IPS-15b (cell line): ENCODE measurements around the gene WNT3A.

Experiments used
- H3K27me3 ChIP-seq: one replicate; pipeline ENCODE4 v1.6.1; 2013; ENCODE audit warnings: low read length; ENCODE audit not compliant: control insufficient read depth, insufficient read depth
- H3K36me3 ChIP-seq: one replicate; pipeline ENCODE4 v1.6.1; 2013; ENCODE audit warnings: low read length; ENCODE audit not compliant: control insufficient read depth, insufficient read depth
- H3K4me1 ChIP-seq: one replicate; pipeline ENCODE4 v1.6.1; 2013; ENCODE audit warnings: mild to moderate bottlenecking, low read length; ENCODE audit not compliant: control insufficient read depth, insufficient read depth
- H3K4me3 ChIP-seq: one replicate; pipeline ENCODE4 v1.5.1; 2013; ENCODE audit warnings: low read depth, low read length
- H3K9ac ChIP-seq: one replicate; pipeline ENCODE4 v1.6.1; 2013; ENCODE audit warnings: low read depth, mild to moderate bottlenecking, low read length
- H3K9me3 ChIP-seq: one replicate; pipeline ENCODE4 v1.6.1; 2013; ENCODE audit warnings: mild to moderate bottlenecking, low read length; ENCODE audit not compliant: control insufficient read depth, insufficient read depth

The WNT3A gene

DNA sequence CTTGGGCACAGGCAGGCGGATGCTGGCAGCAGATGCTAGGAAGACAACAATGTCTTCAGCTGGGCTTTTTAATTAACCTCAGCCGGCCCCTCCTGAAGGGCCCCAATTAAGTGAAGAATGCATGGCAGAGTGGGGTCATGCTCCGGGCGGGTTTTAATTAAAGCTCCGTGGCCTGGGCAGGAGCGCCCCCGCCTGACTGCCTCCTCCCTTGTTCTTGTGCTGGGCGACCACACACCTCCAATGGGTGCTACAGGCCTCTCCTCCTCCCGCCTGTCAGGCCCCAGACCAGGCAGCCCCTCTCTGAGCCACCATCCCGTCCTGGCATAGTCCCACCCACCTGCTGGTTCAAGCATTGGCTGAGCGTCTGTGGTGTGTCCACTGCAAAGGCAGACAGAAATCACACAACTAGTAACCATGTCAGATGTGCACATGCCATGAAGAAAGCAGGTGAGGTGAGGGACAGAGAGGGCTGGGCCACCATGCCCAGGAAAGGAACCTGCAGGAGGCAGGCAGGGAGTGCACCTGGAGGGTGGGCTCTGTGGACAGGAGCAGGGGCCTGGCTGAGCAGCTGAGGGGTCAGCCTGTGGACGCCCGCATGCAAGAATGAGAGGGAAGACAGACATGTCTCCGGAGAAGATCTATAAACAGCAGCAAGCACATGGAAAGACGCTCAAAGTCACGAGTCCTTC is 67.2 kb downstream of the WNT3A start:
- Histone ChIP-seq H3K9ac (no peak overlapping the region), H3K9me3 (no peaks in the 10 kb centered on the region), H3K27me3 (peaks cover 71% of the 10 kb centered on the region)

DNA sequence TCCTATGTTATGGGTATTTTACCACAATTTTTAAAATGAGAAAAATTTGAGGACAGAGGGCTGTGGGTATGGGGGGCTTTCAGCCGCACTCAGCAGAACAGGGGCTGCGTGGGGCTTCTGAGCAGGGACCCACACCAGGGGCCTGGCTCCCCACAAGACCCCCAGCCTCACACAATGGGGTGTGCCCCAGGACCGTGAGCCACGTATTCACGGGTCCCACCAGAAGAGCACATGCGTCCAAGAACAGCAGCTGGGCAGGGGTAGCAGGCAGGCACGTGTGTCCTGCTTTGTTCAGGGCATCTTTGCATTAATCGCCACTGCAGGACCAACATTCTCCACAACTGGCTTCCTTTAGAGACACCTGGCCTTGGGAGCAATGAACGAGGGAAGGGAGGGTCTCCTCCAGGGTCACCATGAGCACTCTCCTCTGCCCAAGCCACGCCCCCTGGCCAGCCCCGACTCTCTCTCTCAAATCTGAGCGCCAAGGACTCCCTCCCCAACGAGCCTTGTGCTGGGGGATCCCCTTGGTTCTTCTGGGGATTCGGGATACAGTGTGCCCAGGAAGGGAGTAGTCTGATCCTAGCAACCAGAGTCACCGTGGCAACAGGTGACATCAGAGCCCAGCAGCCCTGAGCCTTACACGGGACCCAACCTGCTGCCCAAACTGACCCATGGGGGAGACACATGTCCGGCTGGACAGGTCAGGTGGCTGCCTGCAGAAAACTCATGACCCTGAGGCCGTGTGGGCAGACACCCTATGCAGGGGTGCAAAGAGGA is 68.3 kb downstream of the WNT3A start:
- no peaks in the 10 kb centered on the region for H3K9me3 ChIP-seq
- no peak overlapping the region for H3K4me3 ChIP-seq
- H3K4me1 ChIP-seq, result no peaks in the 10 kb centered on the region
- no peaks in the 10 kb centered on the region for H3K36me3 ChIP-seq
- peaks cover 64% of the 10 kb centered on the region for H3K27me3 ChIP-seq
- H3K9ac ChIP-seq, result no peak overlapping the region

More for the DNA sequence above, 67.2 kb downstream of the WNT3A start:
- Histone ChIP-seq H3K4me3 (no peak overlapping the region), H3K4me1 (no peaks in the 10 kb centered on the region), H3K36me3 (no peaks in the 10 kb centered on the region)

DNA sequence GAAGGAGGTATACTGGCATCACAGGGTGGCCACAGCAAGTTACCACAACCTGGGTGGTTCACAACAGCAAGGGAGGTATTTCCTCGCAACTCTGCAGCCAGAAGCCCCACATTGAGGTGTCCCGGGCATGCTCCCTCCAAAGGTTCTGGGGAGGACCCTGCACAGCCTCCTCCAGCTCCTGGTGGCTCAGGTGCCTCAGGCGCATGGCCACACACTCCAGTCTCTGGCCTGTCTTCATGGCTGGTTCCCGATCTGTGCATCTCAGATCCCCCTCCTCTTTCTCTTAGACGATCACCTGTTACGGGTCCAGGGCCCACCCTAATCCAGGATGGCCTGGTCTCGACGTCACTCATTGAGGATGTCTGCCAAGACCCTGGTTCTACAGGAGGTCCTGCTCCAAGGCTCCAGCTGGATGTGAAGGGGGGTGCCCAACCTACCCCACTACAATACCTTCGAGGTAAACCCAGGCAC is 69.0 kb downstream of the WNT3A start:
- Histone ChIP-seq H3K27me3 (peaks cover 57% of the 10 kb centered on the region), H3K4me1 (no peaks in the 10 kb centered on the region), H3K4me3 (no peak overlapping the region)

GRCh38 chr1:228076796-228077430 is 70.1 kb downstream of the WNT3A start:
- Histone ChIP-seq H3K9ac (no peak overlapping the region), H3K4me1 (no peaks in the 10 kb centered on the region), H3K4me3 (no peak overlapping the region), H3K36me3 (no peaks in the 10 kb centered on the region), H3K27me3 (peaks cover 47% of the 10 kb centered on the region), H3K9me3 (no peaks in the 10 kb centered on the region)

More for the DNA sequence above, 69.0 kb downstream of the WNT3A start:
- no peak overlapping the region for H3K9ac ChIP-seq
- H3K36me3 ChIP-seq, result no peaks in the 10 kb centered on the region
- no peaks in the 10 kb centered on the region for H3K9me3 ChIP-seq

- H3K27me3 ChIP-seq, result peaks cover 38% of the 10 kb centered on the region
- H3K9me3 ChIP-seq, result no peaks in the 10 kb centered on the region
- H3K4me3 ChIP-seq, result no peak overlapping the region
- H3K4me1 ChIP-seq, result no peaks in the 10 kb centered on the region
- no peaks in the 10 kb centered on the region for H3K36me3 ChIP-seq
- H3K9ac ChIP-seq, result no peak overlapping the region
Measured at GRCh38 chr1:228077565-228078330, 71.0 kb downstream of the WNT3A start.

DNA sequence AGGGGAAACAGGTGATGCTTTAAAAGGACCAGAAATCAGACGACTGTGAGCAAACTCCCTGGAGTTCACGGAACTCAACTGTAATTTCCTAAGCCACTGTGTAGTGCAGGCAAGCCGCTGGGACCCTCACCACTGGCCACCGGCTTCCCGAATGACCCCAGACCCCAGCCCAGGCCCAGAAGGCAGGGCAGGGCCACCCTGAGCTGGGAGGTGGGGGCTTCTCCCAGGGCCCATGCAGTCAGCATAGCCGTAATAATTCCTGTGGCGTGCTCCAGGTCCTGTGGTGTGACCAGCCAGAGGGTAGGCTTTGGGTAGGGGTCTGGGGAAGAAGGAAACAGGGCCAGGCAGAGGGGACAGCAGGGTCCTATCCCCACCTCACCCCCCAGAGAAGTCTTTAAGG is 72.2 kb downstream of the WNT3A start:
- Histone ChIP-seq H3K4me3 (no peak overlapping the region), H3K27me3 (peaks cover 31% of the 10 kb centered on the region), H3K36me3 (no peaks in the 10 kb centered on the region), H3K4me1 (no peaks in the 10 kb centered on the region), H3K9ac (no peak overlapping the region), H3K9me3 (no peaks in the 10 kb centered on the region)

- Histone ChIP-seq H3K9ac (no peak overlapping the region), H3K36me3 (no peaks in the 10 kb centered on the region), H3K4me3 (no peak overlapping the region), H3K9me3 (no peaks in the 10 kb centered on the region), H3K27me3 (peaks cover 27% of the 10 kb centered on the region), H3K4me1 (peaks cover 4% of the 10 kb centered on the region)
Measured at GRCh38 chr1:228079601-228080263, 72.9 kb downstream of the WNT3A start.

- Histone ChIP-seq H3K9me3 (no peaks in the 10 kb centered on the region), H3K36me3 (no peaks in the 10 kb centered on the region), H3K4me1 (peaks cover 4% of the 10 kb centered on the region), H3K27me3 (peaks cover 18% of the 10 kb centered on the region), H3K4me3 (peak overlapping the region; percentile 58), H3K9ac (peak overlapping the region; percentile 47)
Measured at GRCh38 chr1:228081144-228081543, 74.3 kb downstream of the WNT3A start.

- Histone ChIP-seq H3K4me3 (peak overlapping the region; percentile 58), H3K9ac (peak overlapping the region; percentile 47), H3K36me3 (no peaks in the 10 kb centered on the region), H3K27me3 (peaks cover 13% of the 10 kb centered on the region), H3K9me3 (no peaks in the 10 kb centered on the region), H3K4me1 (peaks cover 4% of the 10 kb centered on the region)
Measured at GRCh38 chr1:228081578-228082213, 74.9 kb downstream of the WNT3A start.

GRCh38 chr1:228082214-228082917 is 75.6 kb downstream of the WNT3A start, which contains the start of gene ARF1:
Gene ARF1 (plus strand): TSS chr1:228082708. CDS start chr1:228097115, 14,407 bp downstream.
- peak within 1 kb of the TSS; percentile 76 for H3K9ac ChIP-seq
- H3K36me3 ChIP-seq, result no peaks in the 10 kb centered on the region
- peaks cover 10% of the 10 kb centered on the region for H3K27me3 ChIP-seq
- peak within 1 kb of the TSS; percentile 77 for H3K4me3 ChIP-seq
- no peaks in the 10 kb centered on the region for H3K9me3 ChIP-seq
- H3K4me1 ChIP-seq, result peaks cover 4% of the 10 kb centered on the region
